ENCODE measurements around the gene VIPR2. TPM values are rescaled to one million over a fixed set of nuclear protein-coding genes. Genes with fewer than 3 reads are reported as not detected.

The VIPR2 gene
- total RNA-seq, 1 donor from 2014 or later: 0.07 TPM

DNA sequence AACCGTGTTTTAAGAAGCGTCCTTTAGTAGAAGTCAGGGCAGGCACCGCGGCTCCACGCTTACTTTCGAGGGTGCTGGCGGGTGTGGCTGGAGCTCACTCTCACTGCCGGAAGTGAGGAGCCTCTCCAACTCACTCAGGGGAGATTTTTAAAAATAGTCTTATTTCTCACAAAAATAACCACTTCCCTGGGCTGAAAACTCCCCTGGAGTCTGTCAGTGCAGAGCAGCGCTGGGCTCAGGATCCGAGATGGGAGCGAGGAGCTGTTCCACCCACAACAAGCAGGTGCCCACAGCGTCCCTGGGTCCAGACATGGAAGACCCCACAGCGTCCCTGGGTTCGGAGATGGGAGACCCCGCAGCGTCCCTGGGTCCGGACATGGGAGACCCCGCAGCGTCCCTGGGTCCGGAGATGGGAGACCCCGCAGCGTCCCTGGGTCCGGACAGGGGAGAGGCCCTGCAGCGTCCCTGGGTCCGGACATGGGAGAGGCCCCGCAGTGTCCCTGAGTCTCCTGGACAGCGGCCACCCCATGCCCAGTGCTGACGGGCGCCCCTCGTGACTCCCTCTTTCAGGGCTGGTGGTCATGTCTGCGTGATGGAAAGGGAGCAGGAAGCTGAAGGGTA lies 51.2 kb downstream of the VIPR2 start:
- no peak for TF ChIP-seq CTCF (IDR thresholded peaks at IDR 0.05)
- H3K27me3 Mint-ChIP-seq (ENCODE audit: low read depth): peaks cover 17% of the 10 kb centered on the region
- peak; percentile 82 for DNase-seq (ENCODE audit: low spot score)
- peaks cover 7% of the 10 kb centered on the region for H3K4me1 Mint-ChIP-seq (ENCODE audit: low read depth)
- H3K27ac Mint-ChIP-seq (ENCODE audit: unreplicated experiment): no peak overlapping the region
- no peaks in the 10 kb centered on the region for H3K9me3 Mint-ChIP-seq (ENCODE audit: low read depth)
- H3K36me3 Mint-ChIP-seq (ENCODE audit: low read depth): no peaks in the 10 kb centered on the region
- no peak overlapping the region for H3K4me3 Mint-ChIP-seq (ENCODE audit: unreplicated experiment)

DNA sequence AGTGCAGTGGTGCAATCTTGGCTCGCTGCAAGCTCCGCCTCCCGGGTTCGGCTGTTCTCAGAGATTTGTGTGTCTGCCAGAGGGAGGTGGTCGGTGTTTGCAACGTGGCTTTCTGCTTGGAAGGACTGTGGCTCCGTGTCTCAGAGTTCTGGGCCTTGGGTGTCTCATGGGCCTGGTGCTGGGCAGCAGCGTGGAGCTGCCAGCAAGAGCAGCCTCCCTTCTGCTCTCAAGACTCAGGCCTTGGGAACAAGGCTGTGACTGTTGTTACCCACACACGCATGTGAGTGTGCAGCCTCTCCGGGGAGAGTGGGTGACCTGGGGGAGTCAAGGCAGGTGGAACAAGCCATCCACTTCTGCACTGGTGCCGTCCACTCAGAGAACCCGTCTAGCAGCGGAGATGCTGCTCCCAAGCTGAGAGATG lies 52.0 kb downstream of the VIPR2 start:
- H3K27me3 Mint-ChIP-seq (ENCODE audit: low read depth): peaks cover 17% of the 10 kb centered on the region
- no peak overlapping the region for H3K4me3 Mint-ChIP-seq (ENCODE audit: unreplicated experiment)
- H3K27ac Mint-ChIP-seq (ENCODE audit: unreplicated experiment): no peak overlapping the region
- DNase-seq (ENCODE audit: low spot score): peak; percentile 59
- no peaks in the 10 kb centered on the region for H3K36me3 Mint-ChIP-seq (ENCODE audit: low read depth)
- no peak for TF ChIP-seq CTCF (IDR thresholded peaks at IDR 0.05)
- peaks cover 3% of the 10 kb centered on the region for H3K4me1 Mint-ChIP-seq (ENCODE audit: low read depth)
- no peaks in the 10 kb centered on the region for H3K9me3 Mint-ChIP-seq (ENCODE audit: low read depth)

DNA sequence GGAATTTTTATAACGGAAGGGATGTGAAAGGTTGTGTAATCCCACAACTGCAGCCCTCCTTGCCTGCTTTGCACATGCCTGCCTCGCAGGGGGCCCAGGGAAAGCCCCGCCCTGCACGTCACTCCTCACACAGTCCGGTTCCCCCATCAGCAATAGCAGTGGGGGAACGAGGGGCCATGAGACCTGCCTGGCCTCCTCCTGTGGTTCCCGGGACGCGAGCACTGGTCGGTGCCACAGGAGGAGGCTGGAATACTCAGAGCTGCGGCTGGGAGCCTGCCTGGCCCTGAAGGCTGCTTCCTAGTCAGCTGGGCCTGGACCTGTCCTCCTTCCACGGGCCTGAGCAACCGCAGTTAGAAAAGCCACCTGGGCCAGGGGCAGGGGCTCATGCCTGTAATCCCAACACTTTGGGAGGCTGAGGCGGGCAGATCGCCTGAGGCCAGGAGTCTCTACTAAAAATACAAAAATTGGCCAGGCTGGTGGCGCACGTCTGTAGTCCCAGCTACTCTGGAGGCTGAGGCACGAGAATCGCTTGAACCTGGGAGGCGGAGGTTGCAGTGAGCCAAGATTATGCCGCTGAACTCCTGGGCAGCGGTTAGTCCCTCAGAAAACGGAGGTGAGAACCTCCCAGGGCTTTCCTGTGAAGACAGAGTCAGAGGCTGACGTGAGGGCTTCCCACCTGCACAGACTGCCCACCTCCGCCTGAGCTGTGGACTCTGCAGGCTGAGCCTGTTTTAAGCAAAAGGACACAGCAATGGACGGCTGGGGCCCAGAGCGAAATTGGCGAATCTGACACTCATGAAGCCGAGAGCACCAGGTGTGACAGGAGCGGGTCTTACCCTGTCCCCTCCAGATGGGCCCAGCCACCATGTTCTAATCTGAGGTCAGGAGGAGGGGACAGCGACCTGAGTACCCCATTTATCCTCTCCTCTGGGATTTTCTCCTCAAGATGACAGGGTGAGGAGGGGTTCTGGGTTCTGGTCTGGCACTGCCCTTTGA lies 52.9 kb downstream of the VIPR2 start:
- TF ChIP-seq CTCF (IDR thresholded peaks at IDR 0.05): no peak
- H3K27ac Mint-ChIP-seq (ENCODE audit: unreplicated experiment): no peak overlapping the region
- H3K4me1 Mint-ChIP-seq (ENCODE audit: low read depth): no peaks in the 10 kb centered on the region
- H3K9me3 Mint-ChIP-seq (ENCODE audit: low read depth): no peaks in the 10 kb centered on the region
- H3K4me3 Mint-ChIP-seq (ENCODE audit: unreplicated experiment): no peak overlapping the region
- H3K36me3 Mint-ChIP-seq (ENCODE audit: low read depth): no peaks in the 10 kb centered on the region
- peak; percentile 79 for DNase-seq (ENCODE audit: low spot score)
- peaks cover 23% of the 10 kb centered on the region for H3K27me3 Mint-ChIP-seq (ENCODE audit: low read depth)

DNA sequence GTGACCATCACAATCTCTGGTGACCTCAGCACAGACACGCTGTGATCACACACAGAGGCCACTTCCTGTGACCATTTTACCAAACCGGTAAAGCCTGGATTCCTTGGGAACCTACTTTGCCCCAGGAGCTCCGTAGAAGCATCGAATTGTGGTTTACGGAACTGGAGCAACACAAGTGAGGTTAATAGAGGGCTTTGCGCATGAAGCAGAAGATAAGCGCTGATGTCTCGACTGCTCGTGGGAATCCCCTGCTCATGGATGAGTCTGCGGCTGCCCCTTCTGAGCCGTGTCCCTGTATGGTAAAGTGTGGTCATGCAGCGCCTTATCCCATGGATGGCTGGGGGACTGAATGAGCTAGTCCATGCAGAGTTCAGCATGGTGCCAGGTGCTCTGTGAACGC lies 53.6 kb downstream of the VIPR2 start:
- no peaks in the 10 kb centered on the region for H3K4me1 Mint-ChIP-seq (ENCODE audit: low read depth)
- no peaks in the 10 kb centered on the region for H3K9me3 Mint-ChIP-seq (ENCODE audit: low read depth)
- no peaks in the 10 kb centered on the region for H3K36me3 Mint-ChIP-seq (ENCODE audit: low read depth)
- no peak overlapping the region for H3K4me3 Mint-ChIP-seq (ENCODE audit: unreplicated experiment)
- DNase-seq (ENCODE audit: low spot score): no peak
- no peak overlapping the region for H3K27ac Mint-ChIP-seq (ENCODE audit: unreplicated experiment)
- H3K27me3 Mint-ChIP-seq (ENCODE audit: low read depth): peaks cover 28% of the 10 kb centered on the region
- TF ChIP-seq CTCF (IDR thresholded peaks at IDR 0.05): no peak

DNA sequence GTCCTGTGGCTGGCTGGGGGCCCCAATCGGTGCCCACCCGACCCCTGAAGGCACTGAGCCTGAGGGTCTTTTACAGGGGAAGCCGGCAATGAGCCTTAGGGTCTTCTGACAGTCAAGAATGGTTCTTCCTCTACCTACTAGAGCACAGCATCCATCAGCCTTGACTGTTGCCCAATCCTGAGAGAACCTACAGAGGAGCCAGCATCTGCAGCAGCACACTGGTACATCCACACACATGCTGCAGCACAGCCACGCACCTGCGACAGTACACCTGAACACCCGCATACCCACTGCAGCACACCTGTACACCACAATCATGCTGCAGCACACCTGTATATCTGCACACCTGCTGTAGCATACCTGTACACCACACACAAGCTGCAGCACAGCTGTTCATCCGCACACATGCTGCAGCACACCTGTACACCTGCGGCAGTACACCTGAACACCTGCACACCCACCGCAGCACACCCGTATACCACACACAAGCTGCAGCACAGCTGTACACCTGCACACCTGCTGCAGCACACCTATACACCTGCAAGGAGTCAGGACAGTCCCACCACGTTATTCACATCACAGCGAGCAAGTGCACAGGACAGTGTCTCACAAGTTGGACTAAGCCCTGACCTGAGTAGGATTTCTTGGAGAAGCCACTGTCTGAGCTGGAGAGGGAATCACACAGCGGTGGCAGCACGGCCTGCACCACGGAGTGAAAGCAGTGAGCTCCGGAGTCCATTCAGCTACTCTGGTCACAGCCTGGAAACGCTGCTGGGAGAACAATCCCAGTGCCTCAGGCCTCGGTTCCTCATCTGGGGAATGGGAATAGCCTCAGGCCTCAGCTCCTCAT lies 56.4 kb downstream of the VIPR2 start:
- no peak for TF ChIP-seq CTCF (IDR thresholded peaks at IDR 0.05)
- Mint-ChIP-seq H3K27me3 (ENCODE audit: low read depth) (peaks cover 25% of the 10 kb centered on the region), H3K36me3 (ENCODE audit: low read depth) (no peaks in the 10 kb centered on the region), H3K9me3 (ENCODE audit: low read depth) (no peaks in the 10 kb centered on the region), H3K27ac (ENCODE audit: unreplicated experiment) (no peak overlapping the region), H3K4me1 (ENCODE audit: low read depth) (no peaks in the 10 kb centered on the region), H3K4me3 (ENCODE audit: unreplicated experiment) (no peak overlapping the region)
- DNase-seq (ENCODE audit: low spot score): no peak

All from chondrocyte (in vitro differentiated cells).